ENCODE data around the gene RIMS4.

RIMS4 gene

DNA sequence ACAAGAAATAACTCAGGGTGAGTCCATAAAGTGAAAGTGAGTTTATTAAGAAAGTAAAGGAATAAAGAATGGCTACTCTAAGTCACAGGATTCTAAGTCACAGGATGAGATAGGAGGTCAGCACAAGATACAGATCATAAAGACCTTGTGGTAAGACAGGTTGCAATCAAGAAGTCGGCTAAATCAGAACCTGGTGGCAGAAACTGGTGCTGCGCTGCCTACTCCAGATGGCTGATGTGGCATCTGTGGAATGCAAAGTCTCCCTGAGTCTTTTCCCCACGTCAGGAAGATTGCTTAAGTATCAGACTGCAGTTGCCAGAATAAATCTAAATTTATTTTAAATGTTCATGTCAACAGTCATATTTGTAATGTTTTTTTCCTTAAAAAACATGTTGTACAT lies 75.4 kb downstream of the RIMS4 start:
- POLR2A ChIA-PET: no interaction called here
- CTCF ChIA-PET: no interaction called here
- no peak for DNase-seq (ENCODE audit: extremely low spot score)
- TF ChIP-seq CTBP1 (IDR thresholded peaks at IDR 0.05; ENCODE audit: borderline replicate concordance): no peak
- TF ChIP-seq, protein P1, sequence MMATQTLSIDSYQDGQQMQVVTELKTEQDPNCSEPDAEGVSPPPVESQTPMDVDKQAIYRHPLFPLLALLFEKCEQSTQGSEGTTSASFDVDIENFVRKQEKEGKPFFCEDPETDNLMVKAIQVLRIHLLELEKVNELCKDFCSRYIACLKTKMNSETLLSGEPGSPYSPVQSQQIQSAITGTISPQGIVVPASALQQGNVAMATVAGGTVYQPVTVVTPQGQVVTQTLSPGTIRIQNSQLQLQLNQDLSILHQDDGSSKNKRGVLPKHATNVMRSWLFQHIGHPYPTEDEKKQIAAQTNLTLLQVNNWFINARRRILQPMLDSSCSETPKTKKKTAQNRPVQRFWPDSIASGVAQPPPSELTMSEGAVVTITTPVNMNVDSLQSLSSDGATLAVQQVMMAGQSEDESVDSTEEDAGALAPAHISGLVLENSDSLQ (IDR thresholded peaks at IDR 0.05): no peak
- TF ChIP-seq BHLHE40 (IDR thresholded peaks at IDR 0.05; ENCODE audit: borderline replicate concordance): no peak
- TF ChIP-seq ZNF384 (IDR thresholded peaks at IDR 0.05): no peak
- no peak for TF ChIP-seq FOXA1 (IDR thresholded peaks at IDR 0.05)
- no peak for TF ChIP-seq SUZ12 (IDR thresholded peaks at IDR 0.05)
- TF ChIP-seq NFRKB (IDR thresholded peaks at IDR 0.05): no peak
- no peak for TF ChIP-seq FOXK2 (IDR thresholded peaks at IDR 0.05)
- no peak for TF ChIP-seq ELF4 (IDR thresholded peaks at IDR 0.05)
- no peak for TF ChIP-seq TARDBP (IDR thresholded peaks at IDR 0.05)
- TF ChIP-seq FOXM1 (IDR thresholded peaks at IDR 0.05; ENCODE audit: borderline replicate concordance): no peak

DNA sequence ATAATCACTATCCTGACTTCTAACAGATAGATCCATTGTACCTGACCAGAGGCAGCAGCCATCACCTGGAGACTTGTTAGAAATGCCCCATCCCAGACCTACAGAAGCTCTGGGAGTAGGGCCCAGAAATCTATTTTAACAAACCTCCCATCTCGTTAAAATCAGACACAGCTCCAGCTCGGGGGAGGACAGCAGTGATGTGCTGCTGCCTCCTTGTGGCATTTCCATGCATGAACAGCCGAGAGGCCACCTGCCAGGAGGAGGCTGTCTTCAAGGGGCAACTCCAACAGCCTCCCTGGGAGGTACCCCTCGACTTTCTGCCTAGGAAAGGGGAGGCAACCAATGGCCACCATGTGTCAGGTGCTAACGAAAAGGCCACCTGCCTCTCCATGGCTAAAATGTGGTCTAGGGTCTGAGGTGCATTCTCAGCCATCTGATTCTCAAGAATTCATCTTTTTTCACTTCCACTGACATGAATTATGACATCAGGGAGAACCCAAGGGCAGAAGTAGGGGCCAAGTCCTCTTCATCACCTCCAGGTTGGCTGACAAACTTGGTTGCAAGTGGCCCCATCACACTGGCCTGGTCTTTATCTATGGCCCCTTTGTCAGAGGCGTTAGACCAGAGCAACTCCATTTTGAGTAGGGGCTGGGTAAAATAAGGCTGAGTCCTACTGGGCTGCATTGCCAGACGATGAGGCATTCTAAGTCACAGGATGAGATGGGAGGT lies 76.8 kb downstream of the RIMS4 start:
- ChIA-PET POLR2A (no interaction called here), CTCF (interaction anchor here (2.7 kb wide), 1 partner anchor 49 kb away, joined by 28 read pairs; no protein-coding TSS in a partner anchor)
- TF ChIP-seq ELF4 (IDR thresholded peaks at IDR 0.05): no peak
- peak; percentile 74 for DNase-seq (ENCODE audit: extremely low spot score)

DNA sequence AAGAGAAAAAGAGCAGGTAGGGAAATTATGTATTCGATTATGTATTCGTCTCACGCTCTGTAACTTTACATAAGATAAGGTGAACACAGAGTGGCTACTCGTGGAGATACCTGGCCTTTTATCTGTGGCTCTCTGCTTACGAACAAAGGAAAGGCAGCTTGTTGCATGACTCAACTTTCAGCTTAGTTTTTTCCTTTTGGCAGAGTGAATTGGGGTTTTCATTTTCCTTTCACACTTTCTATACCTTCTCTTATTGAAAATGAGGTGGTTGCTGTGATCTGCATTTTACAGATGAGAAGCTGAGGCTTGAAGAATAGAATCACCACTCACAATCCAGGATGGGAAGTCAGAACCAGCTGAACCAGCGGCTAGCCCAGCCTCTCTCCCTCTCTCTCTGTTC lies 78.0 kb downstream of the RIMS4 start:
- TF ChIP-seq LEF1 (IDR thresholded peaks at IDR 0.05; ENCODE audit: borderline replicate concordance) (no peak), ELF4 (IDR thresholded peaks at IDR 0.05) (no peak), ZNF384 (IDR thresholded peaks at IDR 0.05) (no peak), BHLHE40 (IDR thresholded peaks at IDR 0.05; ENCODE audit: borderline replicate concordance) (no peak), NFRKB (IDR thresholded peaks at IDR 0.05) (no peak), HDGF (IDR thresholded peaks at IDR 0.05; ENCODE audit: borderline replicate concordance) (no peak), SP1 (IDR thresholded peaks at IDR 0.05) (no peak), SUZ12 (IDR thresholded peaks at IDR 0.05) (no peak), FOXK2 (IDR thresholded peaks at IDR 0.05) (no peak), ARNT (IDR thresholded peaks at IDR 0.05) (no peak), FOXA1 (IDR thresholded peaks at IDR 0.05) (no peak), FOXM1 (IDR thresholded peaks at IDR 0.05; ENCODE audit: borderline replicate concordance) (no peak), L3MBTL2 (conservative IDR thresholded peaks at IDR 0.05) (no peak), CTBP1 (IDR thresholded peaks at IDR 0.05; ENCODE audit: borderline replicate concordance) (no peak), TARDBP (IDR thresholded peaks at IDR 0.05) (no peak)
- TF ChIP-seq, protein P1 (IDR thresholded peaks at IDR 0.05): no peak
- POLR2A ChIA-PET: no interaction called here
- CTCF ChIA-PET: interaction anchor here (2.7 kb wide), 1 partner anchor 48 kb away, joined by 28 read pairs; no protein-coding TSS in a partner anchor
- no peak for DNase-seq (ENCODE audit: extremely low spot score)

DNA sequence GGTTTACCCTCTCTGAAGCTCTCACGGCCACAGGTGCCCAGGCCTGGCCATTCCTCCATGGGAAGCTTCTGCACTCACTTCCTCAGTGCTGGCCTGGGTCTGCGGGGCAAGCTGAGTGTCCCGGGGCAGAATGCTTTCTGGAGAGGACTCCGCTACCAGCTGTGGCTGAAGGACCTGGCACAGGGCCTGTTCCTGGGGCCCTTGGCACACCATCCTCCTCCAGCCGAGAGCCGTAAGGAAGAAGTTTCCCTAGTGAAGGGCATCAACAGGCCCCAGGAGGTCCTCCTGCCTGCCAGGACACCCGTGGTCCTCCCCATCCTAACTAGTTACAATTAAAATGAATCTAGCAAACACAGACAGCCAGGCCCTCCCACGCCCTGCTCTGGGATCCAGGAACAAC lies 78.7 kb downstream of the RIMS4 start:
- no peak for DNase-seq (ENCODE audit: extremely low spot score)
- ChIA-PET CTCF (interaction anchor here (0.7 to 2.7 kb wide), 2 partner anchors 15 to 47 kb away, joined by 3 to 28 read pairs; no protein-coding TSS in a partner anchor), POLR2A (no interaction called here)
- no peak for TF ChIP-seq ELF4 (IDR thresholded peaks at IDR 0.05)
- TF ChIP-seq, protein P1 (IDR thresholded peaks at IDR 0.05): no peak
- no peak for TF ChIP-seq ARNT (IDR thresholded peaks at IDR 0.05)
- TF ChIP-seq FOXM1 (IDR thresholded peaks at IDR 0.05; ENCODE audit: borderline replicate concordance): no peak

DNA sequence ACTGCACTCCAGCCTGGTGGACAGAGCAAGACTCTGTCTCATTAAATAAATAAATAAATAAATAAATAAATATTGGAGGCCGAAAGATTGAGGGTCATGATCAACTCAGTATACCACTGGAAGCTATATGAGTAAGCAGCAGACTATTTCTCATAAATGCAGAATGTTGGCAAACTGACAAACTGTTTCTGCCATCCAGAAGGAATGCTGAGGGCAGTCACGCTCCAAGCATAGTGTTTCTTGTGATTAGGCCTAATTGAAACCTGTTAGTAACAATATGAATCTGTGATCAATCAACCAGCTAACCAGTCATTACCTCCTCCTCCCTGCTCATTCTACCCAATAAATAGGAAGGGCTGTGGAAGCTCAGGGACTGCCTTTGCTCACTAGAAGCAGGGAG lies 79.9 kb downstream of the RIMS4 start:
- no peak for TF ChIP-seq SP1 (IDR thresholded peaks at IDR 0.05)
- TF ChIP-seq FOXM1 (IDR thresholded peaks at IDR 0.05; ENCODE audit: borderline replicate concordance): no peak
- no peak for TF ChIP-seq BHLHE40 (IDR thresholded peaks at IDR 0.05; ENCODE audit: borderline replicate concordance)
- no peak for TF ChIP-seq SUZ12 (IDR thresholded peaks at IDR 0.05)
- TF ChIP-seq FOXA1 (IDR thresholded peaks at IDR 0.05): no peak
- TF ChIP-seq NFRKB (IDR thresholded peaks at IDR 0.05): no peak
- no peak for TF ChIP-seq L3MBTL2 (conservative IDR thresholded peaks at IDR 0.05)
- TF ChIP-seq TARDBP (IDR thresholded peaks at IDR 0.05): no peak
- TF ChIP-seq ARNT (IDR thresholded peaks at IDR 0.05): no peak
- POLR2A ChIA-PET: no interaction called here
- DNase-seq (ENCODE audit: extremely low spot score): no peak
- CTCF ChIA-PET: interaction anchor here (1.4 kb wide), 1 partner anchor 46 kb away, joined by 8 read pairs; no protein-coding TSS in a partner anchor

DNA sequence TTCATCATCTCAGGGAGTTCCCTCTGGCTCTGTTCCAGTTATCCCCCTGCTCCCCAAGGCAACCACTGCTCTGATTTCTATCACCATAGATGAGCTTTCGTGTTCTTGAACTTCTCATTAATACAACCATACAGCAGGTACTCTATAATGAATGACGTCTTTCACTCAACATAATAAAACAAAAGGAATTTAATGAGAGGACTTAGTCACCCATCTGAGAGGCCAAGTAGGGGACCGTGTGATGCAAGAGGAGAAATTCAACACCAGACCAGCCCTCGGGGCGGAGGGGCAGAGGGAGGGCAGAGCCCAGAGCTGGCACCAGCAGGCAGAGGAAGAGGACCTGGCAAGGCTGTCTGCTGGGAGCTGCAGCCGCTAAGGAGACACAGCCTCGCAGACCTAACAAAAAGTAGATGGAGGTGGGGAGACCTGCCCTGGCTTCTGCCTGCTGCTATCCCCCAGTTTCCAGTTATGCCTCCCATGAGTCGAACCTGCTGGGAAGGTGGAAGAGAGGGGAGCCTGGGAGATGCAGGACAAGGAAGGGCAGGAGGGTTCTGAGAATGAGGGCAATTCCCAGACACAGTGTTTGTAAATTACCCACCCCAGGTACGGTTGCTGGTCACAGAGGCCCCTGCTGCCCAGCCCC lies 81.4 kb downstream of the RIMS4 start:
- ChIA-PET CTCF (interaction anchor here (1.2 kb wide), 2 partner anchors 11 to 45 kb away, joined by 3 to 4 read pairs; no protein-coding TSS in a partner anchor), POLR2A (no interaction called here)
- DNase-seq (ENCODE audit: extremely low spot score): peak; percentile 53
- TF ChIP-seq SUZ12 (IDR thresholded peaks at IDR 0.05): no peak
- TF ChIP-seq, protein P1 (IDR thresholded peaks at IDR 0.05): peak; percentile 58; the same call in 1 of the 2 replicates
